Measurements from ENCODE around the gene KCNH3.
A peak's percentile ranks its signal among the peaks of the same experiment; 100 is the strongest.

KCNH3 gene

GRCh38 chr12:49559011-49559675, 20.3 kb downstream of the KCNH3 start:
- DNase-seq (ENCODE audit: low read depth in 2 of 2), result no peak

GRCh38 chr12:49560695-49561094, 21.9 kb downstream of the KCNH3 start:
- no peak for DNase-seq (ENCODE audit: low read depth in 2 of 2)

GRCh38 chr12:49562233-49562632, 23.4 kb downstream of the KCNH3 start:
- DNase-seq (ENCODE audit: low read depth in 2 of 2), result no peak

GRCh38 chr12:49562831-49563230, 24.0 kb downstream of the KCNH3 start:
- no peak for DNase-seq (ENCODE audit: low read depth in 2 of 2)

- DNase-seq (ENCODE audit: low read depth in 2 of 2), result no peak
Observed at GRCh38 chr12:49563951-49564685, 25.3 kb downstream of the KCNH3 start.

- DNase-seq (ENCODE audit: low read depth in 2 of 2), result no peak
Observed at GRCh38 chr12:49564686-49565405, 26.0 kb downstream of the KCNH3 start.

- no peak for DNase-seq (ENCODE audit: low read depth in 2 of 2)
Observed at GRCh38 chr12:49565406-49566265, 26.8 kb downstream of the KCNH3 start.

GRCh38 chr12:49566361-49566760, 27.5 kb downstream of the KCNH3 start:
- no peak for DNase-seq (ENCODE audit: low read depth in 2 of 2)

GRCh38 chr12:49567302-49567610, 28.4 kb downstream of the KCNH3 start:
- no peak for DNase-seq (ENCODE audit: low read depth in 2 of 2)

GRCh38 chr12:49567611-49568441, 29.0 kb downstream of the KCNH3 start, which contains the start of gene MCRS1:
Gene MCRS1 (minus strand): TSS chr12:49568142. CDS start chr12:49566731, 1,411 bp downstream.
- DNase-seq (ENCODE audit: low read depth in 2 of 2), result peak; percentile 80 to 82

GRCh38 chr12:49568442-49569162, 29.8 kb downstream of the KCNH3 start:
- no peak for DNase-seq (ENCODE audit: low read depth in 2 of 2)

- DNase-seq (ENCODE audit: low read depth in 2 of 2), result no peak
Observed at GRCh38 chr12:49577589-49578315, 38.9 kb downstream of the KCNH3 start.

GRCh38 chr12:49578471-49579112, 39.8 kb downstream of the KCNH3 start:
- no peak for DNase-seq (ENCODE audit: low read depth in 2 of 2)

- peak; percentile 36 to 37 for DNase-seq (ENCODE audit: low read depth in 2 of 2)
Observed at GRCh38 chr12:49580572-49581535, 42.0 kb downstream of the KCNH3 start.

- DNase-seq (ENCODE audit: low read depth in 2 of 2), result no peak
Observed at GRCh38 chr12:49582201-49582600, 43.4 kb downstream of the KCNH3 start.

GRCh38 chr12:49582850-49583249, 44.0 kb downstream of the KCNH3 start:
- DNase-seq (ENCODE audit: low read depth in 2 of 2), result no peak

GRCh38 chr12:49583366-49584094, 44.7 kb downstream of the KCNH3 start:
- DNase-seq (ENCODE audit: low read depth in 2 of 2), result no peak
